SK-N-SH treated with all-trans-retinoic acid at 6 μM for 48 hours (cell line): Measurements from ENCODE around the gene TEX2.

Experiments
- ATAC-seq: fragments of 200-7000 bp; cut with Tn5 transposase; 3 replicates; pipeline ENCODE4 v1.9.1; 2020; ENCODE audit warnings: mild to moderate bottlenecking, moderate library complexity
- ARNTL ChIP-seq: fragments of 450-650 bp; formaldehyde crosslinking; IDR thresholded peaks from 2 replicates; pipeline ENCODE4 v1.5.0; 2020; ENCODE audit warnings: low read depth, mild to moderate bottlenecking, moderate library complexity, borderline replicate concordance
- BACH2 ChIP-seq: fragments of 250-450 bp; sonication (Bioruptor Pico); IDR thresholded peaks from 2 replicates; pipeline ENCODE4 v1.9.0; 2021; ENCODE audit warnings: mild to moderate bottlenecking, borderline replicate concordance
- ESRRG ChIP-seq: fragments of 250-450 bp; sonication (Bioruptor Pico); IDR thresholded peaks from 2 replicates; pipeline ENCODE4 v1.6.1; 2021; ENCODE audit warnings: mild to moderate bottlenecking
- GLIS3 ChIP-seq: fragments of 250-450 bp; sonication (Bioruptor Pico); IDR thresholded peaks from 2 replicates; pipeline ENCODE4 v1.5.0; 2020; ENCODE audit warnings: mild to moderate bottlenecking, moderate library complexity
- ISL1 ChIP-seq: fragments of 250-450 bp; sonication (Bioruptor Pico); IDR thresholded peaks from 2 replicates; pipeline ENCODE4 v2.1.2; 2022; ENCODE audit warnings: mild to moderate bottlenecking, moderate library complexity
- PPARA ChIP-seq: fragments of 250-450 bp; sonication (Bioruptor Pico); IDR thresholded peaks from 2 replicates; pipeline ENCODE4 v1.5.0; 2020; ENCODE audit warnings: mild to moderate bottlenecking, borderline replicate concordance
- RARB ChIP-seq: fragments of 250-450 bp; sonication (Bioruptor Pico); IDR thresholded peaks from 2 replicates; pipeline ENCODE4 v1.8.0; 2021; ENCODE audit warnings: mild to moderate bottlenecking, moderate library complexity
- SNAI2 ChIP-seq: fragments of 250-450 bp; sonication (Bioruptor Pico); IDR thresholded peaks from 2 replicates; pipeline ENCODE4 v1.5.0; 2020; ENCODE audit warnings: mild to moderate bottlenecking, moderate library complexity
- TCF4 ChIP-seq: fragments of 250-450 bp; sonication (Bioruptor Pico); IDR thresholded peaks from 2 replicates; pipeline ENCODE4 v1.8.0; 2021; ENCODE audit warnings: mild to moderate bottlenecking, moderate library complexity, borderline replicate concordance
- TOX ChIP-seq: fragments of 250-450 bp; sonication (Bioruptor Pico); IDR thresholded peaks from 2 replicates; pipeline ENCODE4 v1.8.0; 2021; ENCODE audit warnings: mild to moderate bottlenecking, moderate library complexity, borderline replicate concordance
- ZC3H10 ChIP-seq: fragments of 250-450 bp; sonication (Bioruptor Pico); IDR thresholded peaks from 2 replicates; pipeline ENCODE4 v1.5.1; 2021; ENCODE audit warnings: mild to moderate bottlenecking, moderate library complexity
- ZFP3 ChIP-seq: fragments of 250-450 bp; sonication (Bioruptor Pico); IDR thresholded peaks from 2 replicates; pipeline ENCODE4 v1.5.0; 2020; ENCODE audit warnings: mild to moderate bottlenecking, moderate library complexity
- ZFP30 ChIP-seq: fragments of 450-650 bp; formaldehyde crosslinking; IDR thresholded peaks from 2 replicates; pipeline ENCODE4 v1.5.0; 2022; ENCODE audit warnings: mild to moderate bottlenecking, moderate library complexity
- ZNF565 ChIP-seq: fragments of 450-650 bp; formaldehyde crosslinking; conservative IDR thresholded peaks from 2 replicates; pipeline ENCODE4 v1.5.0; 2020; ENCODE audit warnings: low read depth, mild to moderate bottlenecking, moderate library complexity
- ZNF70 ChIP-seq: fragments of 450-650 bp; formaldehyde crosslinking; IDR thresholded peaks from 2 replicates; pipeline ENCODE4 v1.5.0; 2020; ENCODE audit warnings: mild to moderate bottlenecking, moderate library complexity
- ZNF8 ChIP-seq: fragments of 450-650 bp; formaldehyde crosslinking; IDR thresholded peaks from 2 replicates; pipeline ENCODE4 v1.5.0; 2020; ENCODE audit warnings: mild to moderate bottlenecking, moderate library complexity
- TF ChIP-seq, protein P1 (sequence below): fragments of 250-450 bp; sonication (Bioruptor Pico); IDR thresholded peaks from 2 replicates; pipeline ENCODE4 v1.5.1; 2021; ENCODE audit warnings: mild to moderate bottlenecking, moderate library complexity
- TF ChIP-seq, protein P2 (sequence below): fragments of 250-450 bp; sonication (Bioruptor Pico); IDR thresholded peaks from 2 replicates; pipeline ENCODE4 v1.8.0; 2021; ENCODE audit warnings: low read depth, mild to moderate bottlenecking, moderate library complexity, borderline replicate concordance
- TF ChIP-seq, protein P3 (sequence below): fragments of 250-450 bp; sonication (Bioruptor Pico); IDR thresholded peaks from 2 replicates; pipeline ENCODE4 v1.5.1; 2020; ENCODE audit warnings: low read depth, mild to moderate bottlenecking, moderate library complexity
- TF ChIP-seq, protein P4 (sequence below): fragments of 250-450 bp; sonication (Bioruptor Pico); IDR thresholded peaks from 2 replicates; pipeline ENCODE4 v1.5.0; 2020; ENCODE audit warnings: mild to moderate bottlenecking, moderate library complexity
- TF ChIP-seq, protein P5 (sequence below): fragments of 250-450 bp; sonication (Bioruptor Pico); IDR thresholded peaks from 2 replicates; pipeline ENCODE4 v1.8.0; 2020; ENCODE audit warnings: mild to moderate bottlenecking, moderate library complexity, borderline replicate concordance

The TEX2 gene

DNA sequence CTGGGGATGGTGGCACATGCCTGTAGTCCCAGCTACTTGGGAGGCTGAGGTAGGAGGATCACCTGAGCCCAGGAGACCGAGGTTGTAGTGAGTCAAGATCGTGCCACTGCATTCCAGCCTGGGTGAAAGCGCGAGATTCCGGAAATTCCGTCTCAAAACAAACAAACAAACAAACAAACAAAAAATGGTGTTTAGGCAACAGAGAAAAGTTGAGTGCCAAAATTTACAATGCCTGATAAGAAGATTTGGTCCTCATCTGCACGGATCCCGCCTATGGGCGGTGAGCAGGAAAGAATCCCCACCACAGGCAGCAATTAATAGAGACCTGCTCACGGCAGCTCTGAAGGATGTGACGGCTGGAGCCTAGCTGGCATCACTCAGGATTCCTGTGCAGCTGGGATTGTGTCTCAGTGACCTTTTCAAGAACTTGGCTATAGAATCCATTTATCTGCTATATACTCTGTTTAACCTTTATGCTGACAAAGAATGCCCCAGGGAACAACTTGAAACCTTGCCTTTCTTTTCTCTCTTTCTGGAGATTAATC is 14.0 kb upstream of the TEX2 start:
- no peak for ATAC-seq
- TF ChIP-seq ESRRG (no peak), RARB (CRISPR knock-in tag) (no peak), ARNTL (CRISPR knock-in tag) (no peak), SNAI2 (CRISPR knock-in tag) (no peak), ZFP30 (no peak), ZC3H10 (CRISPR knock-in tag) (no peak), BACH2 (CRISPR knock-in tag) (no peak), TCF4 (CRISPR knock-in tag) (no peak)
- TF ChIP-seq, protein P1, sequence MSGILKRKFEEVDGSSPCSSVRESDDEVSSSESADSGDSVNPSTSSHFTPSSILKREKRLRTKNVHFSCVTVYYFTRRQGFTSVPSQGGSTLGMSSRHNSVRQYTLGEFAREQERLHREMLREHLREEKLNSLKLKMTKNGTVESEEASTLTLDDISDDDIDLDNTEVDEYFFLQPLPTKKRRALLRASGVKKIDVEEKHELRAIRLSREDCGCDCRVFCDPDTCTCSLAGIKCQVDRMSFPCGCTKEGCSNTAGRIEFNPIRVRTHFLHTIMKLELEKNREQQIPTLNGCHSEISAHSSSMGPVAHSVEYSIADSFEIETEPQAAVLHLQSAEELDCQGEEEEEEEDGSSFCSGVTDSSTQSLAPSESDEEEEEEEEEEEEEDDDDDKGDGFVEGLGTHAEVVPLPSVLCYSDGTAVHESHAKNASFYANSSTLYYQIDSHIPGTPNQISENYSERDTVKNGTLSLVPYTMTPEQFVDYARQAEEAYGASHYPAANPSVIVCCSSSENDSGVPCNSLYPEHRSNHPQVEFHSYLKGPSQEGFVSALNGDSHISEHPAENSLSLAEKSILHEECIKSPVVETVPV (CRISPR knock-in tag) = no peak
- TF ChIP-seq, protein P2, sequence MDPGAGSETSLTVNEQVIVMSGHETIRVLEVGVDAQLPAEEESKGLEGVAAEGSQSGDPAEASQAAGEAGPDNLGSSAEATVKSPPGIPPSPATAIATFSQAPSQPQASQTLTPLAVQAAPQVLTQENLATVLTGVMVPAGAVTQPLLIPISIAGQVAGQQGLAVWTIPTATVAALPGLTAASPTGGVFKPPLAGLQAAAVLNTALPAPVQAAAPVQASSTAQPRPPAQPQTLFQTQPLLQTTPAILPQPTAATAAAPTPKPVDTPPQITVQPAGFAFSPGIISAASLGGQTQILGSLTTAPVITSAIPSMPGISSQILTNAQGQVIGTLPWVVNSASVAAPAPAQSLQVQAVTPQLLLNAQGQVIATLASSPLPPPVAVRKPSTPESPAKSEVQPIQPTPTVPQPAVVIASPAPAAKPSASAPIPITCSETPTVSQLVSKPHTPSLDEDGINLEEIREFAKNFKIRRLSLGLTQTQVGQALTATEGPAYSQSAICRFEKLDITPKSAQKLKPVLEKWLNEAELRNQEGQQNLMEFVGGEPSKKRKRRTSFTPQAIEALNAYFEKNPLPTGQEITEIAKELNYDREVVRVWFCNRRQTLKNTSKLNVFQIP (CRISPR knock-in tag) = no peak

DNA sequence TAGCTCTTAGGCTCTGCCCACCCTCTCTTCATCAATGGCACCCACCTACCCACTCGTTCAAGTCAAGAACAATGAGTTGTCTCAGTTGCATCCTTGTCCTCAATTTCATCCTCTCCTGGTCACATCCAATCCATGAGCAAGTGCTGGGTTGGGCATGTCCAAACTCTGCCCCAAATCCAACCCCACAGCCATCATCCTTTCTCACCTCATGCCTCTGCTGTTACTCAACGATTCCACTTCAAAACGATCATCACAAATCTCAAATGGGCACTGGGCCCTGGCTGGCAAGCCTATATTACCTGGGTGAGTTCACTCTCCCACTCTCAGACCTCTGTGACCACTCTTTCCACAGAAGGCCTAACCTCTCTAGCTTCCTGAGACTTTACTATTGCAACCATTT is 12.0 kb upstream of the TEX2 start:
- TF ChIP-seq, protein P3, sequence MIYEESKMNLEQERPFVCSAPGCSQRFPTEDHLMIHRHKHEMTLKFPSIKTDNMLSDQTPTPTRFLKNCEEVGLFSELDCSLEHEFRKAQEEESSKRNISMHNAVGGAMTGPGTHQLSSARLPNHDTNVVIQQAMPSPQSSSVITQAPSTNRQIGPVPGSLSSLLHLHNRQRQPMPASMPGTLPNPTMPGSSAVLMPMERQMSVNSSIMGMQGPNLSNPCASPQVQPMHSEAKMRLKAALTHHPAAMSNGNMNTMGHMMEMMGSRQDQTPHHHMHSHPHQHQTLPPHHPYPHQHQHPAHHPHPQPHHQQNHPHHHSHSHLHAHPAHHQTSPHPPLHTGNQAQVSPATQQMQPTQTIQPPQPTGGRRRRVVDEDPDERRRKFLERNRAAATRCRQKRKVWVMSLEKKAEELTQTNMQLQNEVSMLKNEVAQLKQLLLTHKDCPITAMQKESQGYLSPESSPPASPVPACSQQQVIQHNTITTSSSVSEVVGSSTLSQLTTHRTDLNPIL (CRISPR knock-in tag) = no peak
- TF ChIP-seq ZNF565 (CRISPR knock-in tag) (no peak), GLIS3 (no peak), ZC3H10 (CRISPR knock-in tag) (no peak)
- TF ChIP-seq, protein P2 (CRISPR knock-in tag) = no peak
- TF ChIP-seq, all 23 proteins: peak for 0
- no peak for ATAC-seq

DNA sequence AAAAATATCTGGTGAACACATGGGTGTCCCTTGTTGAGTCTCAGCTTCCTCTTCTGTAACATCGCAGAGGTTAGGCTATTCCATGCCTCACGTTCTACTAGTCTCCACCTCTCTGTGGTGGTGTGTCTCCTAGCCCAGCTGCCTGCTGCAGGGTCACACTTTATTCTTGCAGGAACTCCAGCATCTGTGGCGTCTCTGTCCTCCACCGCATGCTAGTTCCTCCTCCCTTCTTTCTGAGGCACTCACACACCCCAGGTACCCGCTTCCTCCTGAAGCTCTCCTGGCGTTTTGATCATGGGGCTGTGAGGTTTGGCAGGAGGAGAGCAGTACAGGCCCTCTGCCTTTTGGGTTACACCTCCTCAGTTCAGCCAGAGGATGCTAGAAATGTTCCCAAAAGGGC is 9.9 kb upstream of the TEX2 start:
- no peak for ATAC-seq
- no peak for TF ChIP-seq ESRRG
- TF ChIP-seq BACH2 (CRISPR knock-in tag) = no peak
- TF ChIP-seq TCF4 (CRISPR knock-in tag) = no peak
- no peak for TF ChIP-seq PPARA (CRISPR knock-in tag)
- TF ChIP-seq ZNF70 (CRISPR knock-in tag) = no peak
- TF ChIP-seq ZFP30 = no peak
- no peak for TF ChIP-seq ARNTL (CRISPR knock-in tag)
- no peak for TF ChIP-seq ZFP3 (CRISPR knock-in tag)
- TF ChIP-seq, protein P4, sequence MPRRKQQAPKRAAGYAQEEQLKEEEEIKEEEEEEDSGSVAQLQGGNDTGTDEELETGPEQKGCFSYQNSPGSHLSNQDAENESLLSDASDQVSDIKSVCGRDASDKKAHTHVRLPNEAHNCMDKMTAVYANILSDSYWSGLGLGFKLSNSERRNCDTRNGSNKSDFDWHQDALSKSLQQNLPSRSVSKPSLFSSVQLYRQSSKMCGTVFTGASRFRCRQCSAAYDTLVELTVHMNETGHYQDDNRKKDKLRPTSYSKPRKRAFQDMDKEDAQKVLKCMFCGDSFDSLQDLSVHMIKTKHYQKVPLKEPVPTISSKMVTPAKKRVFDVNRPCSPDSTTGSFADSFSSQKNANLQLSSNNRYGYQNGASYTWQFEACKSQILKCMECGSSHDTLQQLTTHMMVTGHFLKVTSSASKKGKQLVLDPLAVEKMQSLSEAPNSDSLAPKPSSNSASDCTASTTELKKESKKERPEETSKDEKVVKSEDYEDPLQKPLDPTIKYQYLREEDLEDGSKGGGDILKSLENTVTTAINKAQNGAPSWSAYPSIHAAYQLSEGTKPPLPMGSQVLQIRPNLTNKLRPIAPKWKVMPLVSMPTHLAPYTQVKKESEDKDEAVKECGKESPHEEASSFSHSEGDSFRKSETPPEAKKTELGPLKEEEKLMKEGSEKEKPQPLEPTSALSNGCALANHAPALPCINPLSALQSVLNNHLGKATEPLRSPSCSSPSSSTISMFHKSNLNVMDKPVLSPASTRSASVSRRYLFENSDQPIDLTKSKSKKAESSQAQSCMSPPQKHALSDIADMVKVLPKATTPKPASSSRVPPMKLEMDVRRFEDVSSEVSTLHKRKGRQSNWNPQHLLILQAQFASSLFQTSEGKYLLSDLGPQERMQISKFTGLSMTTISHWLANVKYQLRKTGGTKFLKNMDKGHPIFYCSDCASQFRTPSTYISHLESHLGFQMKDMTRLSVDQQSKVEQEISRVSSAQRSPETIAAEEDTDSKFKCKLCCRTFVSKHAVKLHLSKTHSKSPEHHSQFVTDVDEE (CRISPR knock-in tag) = no peak
- TF ChIP-seq, protein P3 (CRISPR knock-in tag) = no peak
- TF ChIP-seq, protein P1 (CRISPR knock-in tag) = no peak
- TF ChIP-seq ZNF8 (CRISPR knock-in tag) = no peak
- no peak for TF ChIP-seq ISL1 (CRISPR knock-in tag)
- TF ChIP-seq, protein P2 (CRISPR knock-in tag) = no peak
- TF ChIP-seq, protein P5, sequence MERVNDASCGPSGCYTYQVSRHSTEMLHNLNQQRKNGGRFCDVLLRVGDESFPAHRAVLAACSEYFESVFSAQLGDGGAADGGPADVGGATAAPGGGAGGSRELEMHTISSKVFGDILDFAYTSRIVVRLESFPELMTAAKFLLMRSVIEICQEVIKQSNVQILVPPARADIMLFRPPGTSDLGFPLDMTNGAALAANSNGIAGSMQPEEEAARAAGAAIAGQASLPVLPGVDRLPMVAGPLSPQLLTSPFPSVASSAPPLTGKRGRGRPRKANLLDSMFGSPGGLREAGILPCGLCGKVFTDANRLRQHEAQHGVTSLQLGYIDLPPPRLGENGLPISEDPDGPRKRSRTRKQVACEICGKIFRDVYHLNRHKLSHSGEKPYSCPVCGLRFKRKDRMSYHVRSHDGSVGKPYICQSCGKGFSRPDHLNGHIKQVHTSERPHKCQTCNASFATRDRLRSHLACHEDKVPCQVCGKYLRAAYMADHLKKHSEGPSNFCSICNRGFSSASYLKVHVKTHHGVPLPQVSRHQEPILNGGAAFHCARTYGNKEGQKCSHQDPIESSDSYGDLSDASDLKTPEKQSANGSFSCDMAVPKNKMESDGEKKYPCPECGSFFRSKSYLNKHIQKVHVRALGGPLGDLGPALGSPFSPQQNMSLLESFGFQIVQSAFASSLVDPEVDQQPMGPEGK (CRISPR knock-in tag) = no peak
- TF ChIP-seq RARB (CRISPR knock-in tag) = no peak
- TF ChIP-seq ZC3H10 (CRISPR knock-in tag) = no peak
- no peak for TF ChIP-seq TOX (CRISPR knock-in tag)
